Fibroblast of lung (primary cell): ENCODE results near the gene CRELD2. TPM values are rescaled to one million over a fixed set of nuclear protein-coding genes. Genes with fewer than 3 reads are reported as not detected.

ENCODE experiments used
- DNase-seq, 2 donors: peaks; one replicate each; pipeline versions ENCODE4 v3.0.0 to v3.0.0-alpha.2; 2010; ENCODE audit warnings: low read depth in 2 of 2
- H2AFZ ChIP-seq: 2 replicates; pipeline ENCODE4 v1.5.1; 2012; ENCODE audit warnings: low read length, control low read depth, inconsistent platforms
- H3K27ac ChIP-seq: 2 replicates; pipeline ENCODE4 v1.5.1; 2011; ENCODE audit warnings: low read length, control low read depth; ENCODE audit not compliant: insufficient read depth
- H3K27me3 ChIP-seq: 2 replicates; pipeline ENCODE4 v1.5.1; 2011; ENCODE audit warnings: mild to moderate bottlenecking, low read length; ENCODE audit not compliant: control insufficient read depth, insufficient read depth
- H3K36me3 ChIP-seq: 2 replicates; pipeline ENCODE4 v1.5.1; 2011; ENCODE audit warnings: low read length; ENCODE audit not compliant: control insufficient read depth, insufficient read depth
- H3K4me1 ChIP-seq: 2 replicates; pipeline ENCODE4 v1.5.1; 2011; ENCODE audit warnings: low read length; ENCODE audit not compliant: control insufficient read depth, insufficient read depth; ENCODE audit errors: extremely low read depth
- H3K4me2 ChIP-seq: 2 replicates; pipeline ENCODE4 v1.5.1; 2011; ENCODE audit warnings: low read length, control low read depth; ENCODE audit not compliant: insufficient read depth; ENCODE audit errors: extremely low read depth
- H3K4me3 ChIP-seq, 4 experiments: fragments of 200-600 bp in 1 of 4; sonication (generic) in 1 of 4; replicated peaks in 1 of 4; 2 replicates each; pipeline ENCODE4 v1.5.1; 2011 to 2016; ENCODE audit warnings: low read length in 4 of 4, low read depth in 3 of 4, mild to moderate bottlenecking in 3 of 4, control low read depth in 2 of 4, inconsistent platforms in 1 of 4, mixed read lengths in 1 of 4; ENCODE audit not compliant: insufficient read depth in 1 of 4; ENCODE audit errors: control extremely low read depth in 1 of 4
- H3K79me2 ChIP-seq: 2 replicates; pipeline ENCODE4 v1.5.1; 2012; ENCODE audit warnings: mild to moderate bottlenecking, low read length, inconsistent platforms; ENCODE audit not compliant: control insufficient read depth, insufficient read depth
- H3K9ac ChIP-seq: 2 replicates; pipeline ENCODE4 v1.5.1; 2011; ENCODE audit warnings: mild to moderate bottlenecking, low read length, control low read depth; ENCODE audit not compliant: insufficient read depth
- H3K9me3 ChIP-seq: 2 replicates; pipeline ENCODE4 v1.5.1; 2012; ENCODE audit warnings: low read depth, low read length; ENCODE audit not compliant: control insufficient read depth, insufficient read depth
- H4K20me1 ChIP-seq: 2 replicates; pipeline ENCODE4 v1.5.1; 2011; ENCODE audit warnings: low read length; ENCODE audit not compliant: control insufficient read depth, insufficient read depth; ENCODE audit errors: extremely low read depth
- EZH2 ChIP-seq: IDR thresholded peaks from 2 replicates; pipeline ENCODE4 v1.5.1; 2012; ENCODE audit warnings: low read length, control low read depth, mild to moderate bottlenecking; ENCODE audit errors: missing control alignments
- polyA plus RNA-seq, 2 donors: library from polyadenylated mRNA; depleted of rRNA in 1 of 2; stranded (reverse) in 1 of 2; unstranded in 1 of 2; fragments of >200 nt; gene quantifications; 2 replicates each; pipeline ENCODE4 v1.2.1, GENCODE V29; 2011 to 2012; ENCODE audit warnings: missing spikeins in 1 of 2
- total RNA-seq: library from RNA; depleted of rRNA; stranded (reverse); fragments of >200 nt; gene quantifications from 2 replicates; pipeline ENCODE4 v1.2.1, GENCODE V29; 2014
- TF ChIP-seq, protein P1 (sequence below), 2 donors: IDR thresholded peaks in 1 of 2; conservative IDR thresholded peaks in 1 of 2; 1 replicate in 1 of 2; 2 replicates in 1 of 2; pipeline ENCODE4 v1.5.1; 2011 to 2012; ENCODE audit warnings: low read length in 2 of 2, control low read depth in 1 of 2, inconsistent platforms in 1 of 2, low read depth in 1 of 2, mild to moderate bottlenecking in 1 of 2

Gene CRELD2
- total and polyA plus RNA-seq, 2 donors (not counting 1 experiment from before 2014, with no cell fraction given): 45.3 to 56.6 TPM

DNA sequence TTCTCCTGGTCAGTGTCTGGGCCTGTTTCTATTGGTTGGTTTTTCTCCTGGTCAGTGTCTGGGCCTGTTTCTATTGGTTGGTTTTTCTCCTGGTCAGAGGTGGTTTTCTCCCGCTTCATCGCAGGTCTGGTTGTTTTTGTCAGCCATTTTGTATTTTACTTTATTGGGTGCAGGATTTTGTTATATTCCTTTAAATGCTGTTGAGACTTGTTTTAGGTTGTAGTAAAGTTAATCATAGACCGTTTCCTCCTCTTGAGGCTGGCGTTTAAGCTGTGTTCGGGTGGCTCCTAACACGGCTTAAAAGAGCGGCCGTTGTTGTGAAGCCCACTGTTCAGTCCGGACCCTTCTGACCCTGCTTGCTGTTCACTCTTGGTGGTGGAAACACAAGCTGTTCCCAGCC is 38.6 kb upstream of the CRELD2 start:
- Histone ChIP-seq H3K36me3 (peaks cover 6% of the 10 kb centered on the region), H3K9ac (no peak overlapping the region), H3K9me3 (no peaks in the 10 kb centered on the region), H4K20me1 (no peaks in the 10 kb centered on the region), H3K4me1 (peaks cover 2% of the 10 kb centered on the region), H3K79me2 (peaks cover 39% of the 10 kb centered on the region), H3K27ac (no peak overlapping the region), H2AFZ (no peak overlapping the region), H3K27me3 (no peaks in the 10 kb centered on the region), H3K4me3 (no peak overlapping the region), H3K4me2 (no peak overlapping the region)
- DNase-seq: no peak
- TF ChIP-seq EZH2: no peak
- TF ChIP-seq, protein P1, sequence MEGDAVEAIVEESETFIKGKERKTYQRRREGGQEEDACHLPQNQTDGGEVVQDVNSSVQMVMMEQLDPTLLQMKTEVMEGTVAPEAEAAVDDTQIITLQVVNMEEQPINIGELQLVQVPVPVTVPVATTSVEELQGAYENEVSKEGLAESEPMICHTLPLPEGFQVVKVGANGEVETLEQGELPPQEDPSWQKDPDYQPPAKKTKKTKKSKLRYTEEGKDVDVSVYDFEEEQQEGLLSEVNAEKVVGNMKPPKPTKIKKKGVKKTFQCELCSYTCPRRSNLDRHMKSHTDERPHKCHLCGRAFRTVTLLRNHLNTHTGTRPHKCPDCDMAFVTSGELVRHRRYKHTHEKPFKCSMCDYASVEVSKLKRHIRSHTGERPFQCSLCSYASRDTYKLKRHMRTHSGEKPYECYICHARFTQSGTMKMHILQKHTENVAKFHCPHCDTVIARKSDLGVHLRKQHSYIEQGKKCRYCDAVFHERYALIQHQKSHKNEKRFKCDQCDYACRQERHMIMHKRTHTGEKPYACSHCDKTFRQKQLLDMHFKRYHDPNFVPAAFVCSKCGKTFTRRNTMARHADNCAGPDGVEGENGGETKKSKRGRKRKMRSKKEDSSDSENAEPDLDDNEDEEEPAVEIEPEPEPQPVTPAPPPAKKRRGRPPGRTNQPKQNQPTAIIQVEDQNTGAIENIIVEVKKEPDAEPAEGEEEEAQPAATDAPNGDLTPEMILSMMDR (conservative IDR thresholded peaks at IDR 0.05 in 1 of 2, IDR thresholded peaks at IDR 0.05 in 1 of 2; ENCODE audit: low read depth in 1 of 2, low read length in 2 of 2): no peak

DNA sequence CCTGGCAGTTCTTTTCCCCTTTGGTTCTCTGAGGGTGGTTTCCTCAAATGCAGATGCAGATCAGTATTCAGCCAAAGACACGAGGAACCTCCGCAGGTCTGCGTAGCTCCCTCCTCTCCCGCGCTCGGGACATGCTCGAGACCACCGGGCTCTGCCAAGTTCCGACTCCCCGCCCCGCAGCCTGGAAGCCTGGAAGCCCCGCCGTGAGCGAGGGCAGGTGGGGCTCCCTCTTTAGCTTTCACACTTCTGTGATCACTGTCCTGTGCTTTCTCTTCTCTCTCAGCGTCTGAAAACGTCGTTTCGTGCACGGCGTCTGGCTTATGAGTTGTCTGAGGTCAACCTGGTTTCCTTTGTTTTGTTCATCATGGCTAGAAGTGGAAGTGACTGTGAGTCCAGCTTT is 38.2 kb upstream of the CRELD2 start:
- Histone ChIP-seq H3K4me2 (no peak overlapping the region), H3K9ac (no peak overlapping the region), H3K36me3 (peaks cover 7% of the 10 kb centered on the region), H3K9me3 (no peaks in the 10 kb centered on the region), H2AFZ (no peak overlapping the region), H3K79me2 (peaks cover 39% of the 10 kb centered on the region), H3K4me3 (no peak overlapping the region), H4K20me1 (no peaks in the 10 kb centered on the region), H3K27ac (no peak overlapping the region), H3K27me3 (no peaks in the 10 kb centered on the region), H3K4me1 (peaks cover 2% of the 10 kb centered on the region)
- DNase-seq: peak in 1 of 2 donors; percentile 23
- TF ChIP-seq, protein P1 (conservative IDR thresholded peaks at IDR 0.05 in 1 of 2, IDR thresholded peaks at IDR 0.05 in 1 of 2; ENCODE audit: low read depth in 1 of 2, low read length in 2 of 2): no peak
- no peak for TF ChIP-seq EZH2

DNA sequence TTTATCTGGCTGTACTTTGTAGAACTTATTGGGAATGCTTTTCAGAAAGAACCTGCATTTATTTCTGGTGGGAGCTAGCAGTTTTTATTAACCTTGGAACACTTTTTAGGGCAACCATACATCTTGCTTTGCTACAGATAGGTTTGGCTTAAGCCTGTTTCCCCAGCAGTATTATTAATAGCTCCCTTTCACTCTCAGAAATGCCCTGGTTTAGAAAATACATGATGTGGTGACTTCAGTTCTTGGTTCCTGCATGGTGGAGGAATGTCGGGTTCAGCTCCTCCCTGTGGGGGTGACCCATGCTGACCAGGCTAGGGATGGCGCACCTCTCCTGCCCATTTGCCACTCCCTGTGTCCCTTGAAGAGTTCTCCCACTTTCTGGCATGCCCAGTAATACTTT is 36.6 kb upstream of the CRELD2 start:
- H3K79me2 ChIP-seq: peaks cover 37% of the 10 kb centered on the region
- no peak overlapping the region for H3K9ac ChIP-seq
- peaks cover 2% of the 10 kb centered on the region for H3K4me1 ChIP-seq
- TF ChIP-seq EZH2: no peak
- TF ChIP-seq, protein P1 (conservative IDR thresholded peaks at IDR 0.05 in 1 of 2, IDR thresholded peaks at IDR 0.05 in 1 of 2; ENCODE audit: low read depth in 1 of 2, low read length in 2 of 2): no peak
- H3K9me3 ChIP-seq: no peaks in the 10 kb centered on the region
- no peak for DNase-seq
- no peaks in the 10 kb centered on the region for H3K27me3 ChIP-seq
- H3K36me3 ChIP-seq: peaks cover 18% of the 10 kb centered on the region
- H3K4me3 ChIP-seq: no peak overlapping the region
- H2AFZ ChIP-seq: no peak overlapping the region
- no peaks in the 10 kb centered on the region for H4K20me1 ChIP-seq
- H3K27ac ChIP-seq: no peak overlapping the region
- H3K4me2 ChIP-seq: no peak overlapping the region
